ENCODE measurements around the gene CHRDL2. TPM values are rescaled to one million over a fixed set of nuclear protein-coding genes. Genes with fewer than 3 reads are reported as not detected.
"Not testable (repeated sequence)": the region's sequence is repeated elsewhere in the genome, so short reads cannot be mapped to it uniquely, and the experiment has no call there.

CHRDL2 gene
- total RNA-seq, 6 experiments from 2014 or later, result 2.9 to 41.4 (median 23.9) TPM

DNA sequence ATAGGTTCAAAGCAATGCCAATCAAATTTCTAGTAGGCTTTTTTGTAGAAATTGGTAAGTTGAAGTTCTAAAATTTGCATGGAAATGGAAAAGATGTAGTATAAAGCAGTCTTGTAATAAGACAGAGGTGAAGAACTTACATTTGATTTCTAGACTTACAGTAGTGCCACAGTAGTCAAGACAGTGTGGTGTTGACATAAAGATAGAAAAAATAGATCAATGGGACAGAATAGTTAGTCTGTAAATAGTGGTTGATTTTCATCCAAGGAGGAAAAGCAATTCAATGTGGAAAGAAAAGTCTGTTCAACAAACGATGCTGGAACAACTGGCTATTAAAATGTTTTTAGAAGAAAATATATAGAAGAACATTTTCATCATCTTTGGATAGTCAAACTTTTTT, 67.9 kb downstream of the CHRDL2 start:
- H3K27ac ChIP-seq, result peak overlapping the region in 1 of 3 donors; percentile 18
- intact Hi-C loops (cut with DNase I), result no loop called here
- no peaks in the 10 kb centered on the region for H3K9me3 ChIP-seq
- ATAC-seq (peak in 3 of 4 donors; percentile 43 to 75 (median 55)), DNase-seq (no peak)
- H3K36me3 ChIP-seq, result no peaks in the 10 kb centered on the region
- WGBS (ENCODE audit: insufficient coverage, low coverage, low lambda C conversion rate, missing lambda C conversion rate), result 25% methylated on average over 1 of the region's 1 CpG
- peaks cover 0 to 18% (median 6%) of the 10 kb centered on the region in 4 donors for H3K4me1 ChIP-seq
- no peak for TF ChIP-seq POLR2A (IDR thresholded peaks at IDR 0.05)
- TF ChIP-seq CTCF (IDR thresholded peaks at IDR 0.05), result no peak
- H3K4me3 ChIP-seq, result no peak overlapping the region
- no peaks in the 10 kb centered on the region for H3K27me3 ChIP-seq

DNA sequence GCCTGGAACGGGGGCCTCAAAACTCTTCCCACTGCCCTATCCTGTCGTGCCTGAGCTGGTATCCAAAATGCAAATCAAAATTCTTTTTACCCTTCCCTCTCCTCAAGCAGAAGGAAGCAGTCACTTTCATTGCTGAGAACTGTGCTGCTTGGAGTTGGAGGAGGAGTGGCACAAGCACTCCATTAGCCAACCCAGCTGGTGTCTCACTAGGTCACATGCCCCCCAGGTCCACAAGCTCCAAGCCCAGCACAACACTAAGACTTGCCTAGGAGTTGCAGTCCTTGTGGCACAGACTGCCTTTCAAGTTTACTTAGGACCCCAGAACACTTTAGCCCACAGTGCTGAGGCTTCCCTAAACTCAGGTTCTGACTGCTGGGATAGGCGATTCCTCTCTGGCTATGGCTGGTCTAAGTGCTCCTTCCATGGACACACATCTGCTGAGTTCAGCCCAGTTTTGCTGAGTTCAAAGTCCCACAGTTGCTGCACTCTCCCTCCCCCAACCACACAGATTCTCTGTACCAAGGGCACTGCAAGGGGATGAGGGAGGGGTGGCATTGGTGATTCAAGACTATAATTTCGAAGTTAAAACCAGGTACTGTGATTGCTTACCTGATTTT, 68.6 kb downstream of the CHRDL2 start:
- DNase-seq, result peak in 1 of 3 donors; percentile 64
- peaks cover 0 to 20% (median 6%) of the 10 kb centered on the region in 4 donors for H3K4me1 ChIP-seq
- H3K9me3 ChIP-seq, result no peaks in the 10 kb centered on the region
- no peak for TF ChIP-seq CTCF (IDR thresholded peaks at IDR 0.05)
- TF ChIP-seq POLR2A (IDR thresholded peaks at IDR 0.05), result peak; percentile 10
- intact Hi-C loops (cut with DNase I), result no loop called here
- H3K27me3 ChIP-seq, result no peaks in the 10 kb centered on the region
- ATAC-seq, result peak; percentile 96 to 98 (median 96)
- no peak overlapping the region for H3K4me3 ChIP-seq
- 36% methylated on average over 1 of the region's 4 CpGs for WGBS (ENCODE audit: insufficient coverage, low coverage, low lambda C conversion rate, missing lambda C conversion rate)
- H3K36me3 ChIP-seq, result no peaks in the 10 kb centered on the region
- peak overlapping the region in 1 of 3 donors; percentile 18 for H3K27ac ChIP-seq

GRCh38 chr11:74659124-74659523, 72.1 kb downstream of the CHRDL2 start:
- H3K36me3 ChIP-seq; H3K4me3 ChIP-seq; intact Hi-C loops (cut with DNase I); H3K27ac ChIP-seq; DNase-seq; H3K9me3 ChIP-seq; H3K27me3 ChIP-seq; ATAC-seq: not testable (repeated sequence)
- H3K4me1 ChIP-seq, result peaks cover 0 to 20% (median 6%) of the 10 kb centered on the region in 4 donors
- 38% methylated on average over 1 of the region's 4 CpGs for whole genome bisulfite sequencing (ENCODE audit: insufficient coverage, low coverage, low lambda C conversion rate, missing lambda C conversion rate)

DNA sequence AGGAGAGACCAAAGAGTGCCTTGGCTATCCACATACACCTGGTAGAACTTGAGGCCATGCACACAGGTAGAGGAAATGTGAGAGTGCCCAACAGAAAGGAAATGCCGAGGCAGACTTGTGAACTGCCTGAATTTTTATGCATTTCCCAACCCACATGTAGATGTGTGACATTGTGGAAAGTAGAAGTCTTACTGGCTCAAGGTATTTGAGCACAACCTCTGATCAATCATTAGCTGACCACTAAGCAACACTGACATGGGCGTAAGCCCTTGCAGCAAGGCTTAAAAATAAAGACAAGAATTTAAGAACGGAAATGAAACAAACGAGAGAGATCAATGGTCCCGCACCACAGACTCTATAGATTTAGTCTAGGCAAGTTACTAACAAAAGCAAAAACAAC, 76.2 kb downstream of the CHRDL2 start:
- DNase-seq (no peak), ATAC-seq (peak in 3 of 4 donors; percentile 17 to 36 (median 24))
- no peaks in the 10 kb centered on the region for H3K36me3 ChIP-seq
- TF ChIP-seq CTCF (IDR thresholded peaks at IDR 0.05) (no peak), POLR2A (IDR thresholded peaks at IDR 0.05) (no peak)
- 83% methylated on average over 5 of the region's 5 CpGs for WGBS (ENCODE audit: insufficient coverage, low coverage, low lambda C conversion rate, missing lambda C conversion rate)
- intact Hi-C loops (cut with DNase I), result no loop called here
- peaks cover 0 to 4% (median 0%) of the 10 kb centered on the region in 4 donors for H3K4me1 ChIP-seq
- H3K27me3 ChIP-seq, result no peaks in the 10 kb centered on the region
- H3K9me3 ChIP-seq, result no peaks in the 10 kb centered on the region
- H3K27ac ChIP-seq, result no peak overlapping the region
- no peak overlapping the region for H3K4me3 ChIP-seq

DNA sequence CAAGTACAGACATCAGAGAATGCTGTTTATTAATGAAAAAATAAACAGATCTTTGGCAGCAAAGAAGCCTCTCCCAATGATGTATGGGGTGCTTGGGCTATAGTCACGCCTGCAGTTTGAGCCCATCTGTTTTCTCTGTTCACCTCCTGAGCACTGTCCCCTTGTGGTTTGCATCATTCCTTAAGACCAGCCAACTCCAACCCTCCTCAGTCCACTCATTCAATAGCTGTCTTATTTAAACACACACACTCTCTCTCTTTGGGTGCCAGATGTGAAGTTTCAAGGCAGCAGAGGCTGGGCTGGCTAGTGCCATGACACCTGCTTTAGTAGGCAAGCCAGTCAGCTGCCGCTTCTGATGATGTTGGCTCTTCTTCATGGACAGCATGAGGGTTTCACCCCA, 80.7 kb downstream of the CHRDL2 start:
- Histone ChIP-seq H3K36me3 (no peaks in the 10 kb centered on the region), H3K9me3 (no peaks in the 10 kb centered on the region), H3K27ac (no peak overlapping the region), H3K27me3 (no peaks in the 10 kb centered on the region), H3K4me3 (no peak overlapping the region), H3K4me1 (peaks cover 0 to 15% (median 6%) of the 10 kb centered on the region in 4 donors)
- intact Hi-C loops (cut with DNase I), result no loop called here
- ATAC-seq (no peak), DNase-seq (no peak)
- TF ChIP-seq POLR2A (IDR thresholded peaks at IDR 0.05) (no peak), CTCF (IDR thresholded peaks at IDR 0.05) (no peak)
- 86% methylated on average over 1 of the region's 2 CpGs for WGBS (ENCODE audit: insufficient coverage, low coverage, low lambda C conversion rate, missing lambda C conversion rate)
